NOMO-1 treated with dmso at 0.1 percent for 144 hours (cell line): ENCODE measurements around the gene SPATA2.
"Not testable (repeated sequence)": the region's sequence is repeated elsewhere in the genome, so short reads cannot be mapped to it uniquely, and the experiment has no call there.

ENCODE experiments used
- DNase-seq: peaks from one replicate; lab custom pipeline; 2025; ENCODE audit not compliant: unreplicated experiment; lab: John Stamatoyannopoulos, UW

The SPATA2 gene

GRCh38 chr20:49915380-49916145 is at the start of gene SPATA2:
TSS of gene SPATA2 (minus strand) at chr20:49915529. CDS start at chr20:49908490, 7,039 bp downstream.
- DNase-seq = peak; percentile 77

GRCh38 chr20:49961413-49961812 is 46.1 kb upstream of the SPATA2 start:
- no peak for DNase-seq

GRCh38 chr20:49957089-49957938 is 42.0 kb upstream of the SPATA2 start:
- peak; percentile 9 for DNase-seq

- no peak for DNase-seq
These were observed 41.4 kb upstream of the SPATA2 start for GRCh38 chr20:49956689-49957088.

GRCh38 chr20:49955830-49956396 is 40.6 kb upstream of the SPATA2 start:
- not testable (repeated sequence) for DNase-seq

- DNase-seq = no peak
These were observed 39.8 kb upstream of the SPATA2 start for GRCh38 chr20:49955167-49955566.

GRCh38 chr20:49951151-49951550 is 35.8 kb upstream of the SPATA2 start:
- DNase-seq = no peak

- DNase-seq = no peak
These were observed 33.6 kb upstream of the SPATA2 start for GRCh38 chr20:49948809-49949507.

- DNase-seq = no peak
These were observed 32.8 kb upstream of the SPATA2 start for GRCh38 chr20:49948178-49948577.

GRCh38 chr20:49945701-49946477 is 30.6 kb upstream of the SPATA2 start:
- DNase-seq = no peak

GRCh38 chr20:49945306-49945700 is 30.0 kb upstream of the SPATA2 start:
- DNase-seq = no peak

- DNase-seq = no peak
These were observed 27.6 kb upstream of the SPATA2 start for GRCh38 chr20:49942942-49943341.

GRCh38 chr20:49942303-49942702 is 27.0 kb upstream of the SPATA2 start:
- DNase-seq = no peak

- DNase-seq = no peak
These were observed 26.1 kb upstream of the SPATA2 start for GRCh38 chr20:49941456-49941855.

GRCh38 chr20:49938173-49939163 is 23.1 kb upstream of the SPATA2 start:
- no peak for DNase-seq

GRCh38 chr20:49937027-49937929 is 21.9 kb upstream of the SPATA2 start:
- peak; percentile 42 for DNase-seq

GRCh38 chr20:49936153-49937026 is 21.1 kb upstream of the SPATA2 start, which contains the start of gene RNF114:
TSS of gene RNF114 (plus strand) at chr20:49936397. CDS start at chr20:49936413, 16 bp downstream.
- DNase-seq = peak; percentile 83
